AG10803 (cell line): ENCODE data around the gene EPHB1.
"Not testable (repeated sequence)": the region's sequence is repeated elsewhere in the genome, so short reads cannot be mapped to it uniquely, and the experiment has no call there.

Experiments
- DNase-seq: peaks from one replicate; pipeline ENCODE4 v3.0.0; 2010; ENCODE audit warnings: low read depth
- H3K4me3 ChIP-seq: 2 replicates; pipeline ENCODE4 v1.5.1; 2011; ENCODE audit warnings: mild to moderate bottlenecking, low read length, control low read depth
- TF ChIP-seq, protein P1 (sequence below): conservative IDR thresholded peaks from 2 replicates; pipeline ENCODE4 v1.5.1; 2011; ENCODE audit warnings: mild to moderate bottlenecking, low read length, control low read depth, inconsistent platforms

The EPHB1 gene

DNA sequence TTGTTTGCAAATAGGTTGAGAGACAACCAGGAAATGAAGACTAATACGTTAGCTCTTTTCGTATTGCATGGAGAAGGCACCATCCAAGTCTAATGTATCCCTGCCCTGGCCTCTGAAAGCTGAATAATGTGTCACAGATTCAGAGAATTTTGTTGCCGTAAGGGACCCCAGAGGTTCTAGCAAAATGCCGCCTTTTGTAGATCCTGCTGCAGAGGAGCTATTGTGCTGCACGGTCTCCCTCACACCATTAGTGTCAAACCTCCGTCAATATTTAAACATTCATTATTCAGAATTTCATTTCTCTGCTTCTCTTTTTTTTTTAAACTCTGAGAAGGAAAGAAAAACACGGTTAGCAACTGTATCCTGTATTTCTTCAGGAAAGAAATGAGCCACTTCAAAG lies 238.7 kb downstream of the EPHB1 start:
- DNase-seq: no peak
- TF ChIP-seq, protein P1, sequence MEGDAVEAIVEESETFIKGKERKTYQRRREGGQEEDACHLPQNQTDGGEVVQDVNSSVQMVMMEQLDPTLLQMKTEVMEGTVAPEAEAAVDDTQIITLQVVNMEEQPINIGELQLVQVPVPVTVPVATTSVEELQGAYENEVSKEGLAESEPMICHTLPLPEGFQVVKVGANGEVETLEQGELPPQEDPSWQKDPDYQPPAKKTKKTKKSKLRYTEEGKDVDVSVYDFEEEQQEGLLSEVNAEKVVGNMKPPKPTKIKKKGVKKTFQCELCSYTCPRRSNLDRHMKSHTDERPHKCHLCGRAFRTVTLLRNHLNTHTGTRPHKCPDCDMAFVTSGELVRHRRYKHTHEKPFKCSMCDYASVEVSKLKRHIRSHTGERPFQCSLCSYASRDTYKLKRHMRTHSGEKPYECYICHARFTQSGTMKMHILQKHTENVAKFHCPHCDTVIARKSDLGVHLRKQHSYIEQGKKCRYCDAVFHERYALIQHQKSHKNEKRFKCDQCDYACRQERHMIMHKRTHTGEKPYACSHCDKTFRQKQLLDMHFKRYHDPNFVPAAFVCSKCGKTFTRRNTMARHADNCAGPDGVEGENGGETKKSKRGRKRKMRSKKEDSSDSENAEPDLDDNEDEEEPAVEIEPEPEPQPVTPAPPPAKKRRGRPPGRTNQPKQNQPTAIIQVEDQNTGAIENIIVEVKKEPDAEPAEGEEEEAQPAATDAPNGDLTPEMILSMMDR: no peak
- H3K4me3 ChIP-seq: no peak overlapping the region

DNA sequence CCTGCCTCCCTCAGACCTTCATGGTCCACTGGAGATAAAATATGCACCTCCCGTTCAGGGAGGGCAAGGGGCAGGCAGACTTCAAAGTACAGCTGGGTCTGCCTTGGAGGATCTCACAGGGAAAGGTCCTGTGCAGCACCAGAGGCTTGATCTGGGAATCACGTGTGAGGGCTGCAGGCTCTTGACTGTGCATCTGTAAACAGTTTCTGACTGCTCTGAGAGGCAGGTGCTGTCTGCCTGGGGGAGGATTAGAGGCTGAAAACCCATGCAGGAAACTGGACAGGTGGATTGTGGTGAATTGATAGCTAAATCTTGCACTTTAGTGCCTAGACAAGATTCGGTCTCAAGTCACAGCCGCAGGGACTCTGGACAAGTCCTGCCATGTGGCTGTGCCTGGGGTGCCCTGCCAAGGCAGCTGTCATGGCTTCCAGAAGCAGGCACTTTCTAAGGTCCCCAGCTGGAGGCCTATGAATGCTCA lies 239.3 kb downstream of the EPHB1 start:
- no peak overlapping the region for H3K4me3 ChIP-seq
- DNase-seq: no peak
- TF ChIP-seq, protein P1: no peak

DNA sequence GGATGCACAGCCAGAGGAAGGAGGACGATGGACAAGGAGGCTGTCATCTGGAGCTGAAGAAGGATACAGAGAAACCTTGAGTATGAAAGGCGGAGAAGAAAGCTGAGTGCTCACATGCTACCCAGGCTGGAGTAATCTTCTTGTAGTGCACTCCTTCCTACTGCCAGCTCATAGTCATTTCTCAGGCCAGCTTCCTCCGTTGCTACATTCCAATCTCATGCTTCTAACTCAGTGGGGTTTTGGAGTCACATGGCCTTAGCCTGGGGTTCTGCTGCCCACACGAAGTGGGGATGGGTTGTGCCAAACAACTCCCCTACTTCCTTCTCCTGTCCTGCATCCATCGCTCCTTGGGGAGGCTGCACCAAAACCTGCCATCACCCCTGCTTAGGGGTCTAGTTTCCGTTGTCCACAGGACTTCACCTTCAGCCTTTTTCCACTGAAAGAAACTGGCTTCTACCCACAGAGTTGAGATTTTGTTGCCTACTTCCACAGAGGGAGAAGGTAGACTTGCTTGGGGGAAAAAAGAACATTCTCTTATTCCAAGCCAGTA lies 239.9 kb downstream of the EPHB1 start:
- TF ChIP-seq, protein P1: no peak
- no peak overlapping the region for H3K4me3 ChIP-seq
- DNase-seq: peak; percentile 42

DNA sequence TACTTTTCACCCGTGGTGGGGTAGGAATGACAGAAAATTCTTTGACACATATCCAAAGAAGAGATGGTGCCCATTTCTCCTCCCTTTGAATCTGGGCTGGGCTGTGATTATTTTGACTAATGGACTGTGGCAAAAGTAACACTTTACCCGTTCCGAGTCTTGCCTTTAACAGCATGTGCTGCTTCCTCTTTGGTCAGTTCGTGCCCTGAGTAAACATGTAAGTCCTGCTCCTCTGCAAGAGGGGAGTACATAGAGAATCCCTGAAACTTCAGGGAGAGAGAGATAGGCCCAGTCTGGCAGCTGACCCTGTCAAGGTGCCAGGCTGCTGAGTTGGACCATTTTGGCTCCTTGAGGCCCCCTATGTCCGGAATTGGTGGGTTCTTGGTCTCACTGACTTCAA lies 243.1 kb downstream of the EPHB1 start:
- H3K4me3 ChIP-seq: no peak overlapping the region
- no peak for DNase-seq
- TF ChIP-seq, protein P1: no peak

DNA sequence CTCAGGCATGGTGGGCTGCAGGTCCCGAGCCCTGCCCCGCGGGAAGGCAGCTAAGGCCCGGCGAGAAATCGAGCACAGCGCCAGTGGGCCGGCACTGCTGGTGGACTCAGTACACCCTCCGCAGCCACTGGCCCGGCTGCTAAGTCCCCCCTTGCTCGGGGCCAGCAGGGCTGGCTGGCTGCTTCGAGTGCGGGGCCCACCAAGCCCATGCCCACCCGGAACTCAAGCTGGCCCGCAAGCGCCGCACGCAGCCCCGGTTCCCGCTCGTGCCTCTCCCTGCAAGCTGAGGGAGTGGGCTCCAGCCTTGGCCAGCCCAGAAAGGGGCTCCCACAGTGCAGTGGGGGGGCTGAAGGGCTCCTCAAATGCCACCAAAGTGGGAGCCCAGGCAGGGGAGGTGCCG lies 244.5 kb downstream of the EPHB1 start:
- not testable (repeated sequence) for H3K4me3 ChIP-seq

DNA sequence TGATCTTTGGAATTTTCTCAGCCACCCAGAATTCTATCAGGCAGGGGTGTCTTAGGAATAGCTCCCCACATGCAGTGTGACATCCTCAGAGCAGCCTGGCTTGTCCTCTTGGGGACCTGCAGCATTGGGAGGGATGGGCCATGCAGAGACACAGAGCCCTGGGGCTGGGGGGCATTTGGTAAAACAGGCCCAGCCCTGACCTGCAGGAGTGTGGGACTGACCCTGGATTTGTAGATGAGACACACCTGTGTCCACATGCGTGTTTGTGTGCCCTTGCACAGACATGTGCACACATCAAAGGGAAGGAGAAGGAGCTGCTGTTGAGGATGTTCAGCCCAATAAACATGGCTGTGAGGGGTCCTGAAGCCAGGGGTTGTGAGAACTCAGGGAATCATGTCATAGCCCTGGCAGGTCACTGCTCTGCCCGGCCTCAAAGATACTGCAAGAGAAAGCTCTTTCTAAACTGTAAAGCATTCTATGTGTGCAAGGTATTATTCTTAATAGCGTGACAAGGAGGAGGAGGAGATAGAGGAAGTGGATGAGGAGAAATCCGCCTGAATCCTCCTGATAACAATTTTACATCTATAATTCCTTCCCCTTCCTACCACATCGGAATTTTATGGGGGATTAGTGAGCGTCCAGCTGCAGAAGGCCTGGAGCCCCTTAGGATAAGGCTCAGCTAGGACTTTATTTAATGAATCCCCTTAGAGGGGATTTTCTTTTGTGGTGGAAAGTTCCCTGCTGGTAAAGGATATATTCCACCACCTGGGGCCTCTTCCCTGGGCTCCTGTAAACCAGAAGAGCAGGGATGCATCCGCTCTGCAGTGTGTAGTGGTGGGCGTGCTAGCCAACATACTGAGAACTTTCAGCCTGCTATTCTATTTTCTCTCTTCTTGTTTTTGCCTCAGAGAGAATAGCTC lies 245.5 kb downstream of the EPHB1 start:
- H3K4me3 ChIP-seq: no peak overlapping the region
- no peak for DNase-seq
- TF ChIP-seq, protein P1: no peak

More for the DNA sequence above, 244.5 kb downstream of the EPHB1 start:
- DNase-seq: not testable (repeated sequence)

DNA sequence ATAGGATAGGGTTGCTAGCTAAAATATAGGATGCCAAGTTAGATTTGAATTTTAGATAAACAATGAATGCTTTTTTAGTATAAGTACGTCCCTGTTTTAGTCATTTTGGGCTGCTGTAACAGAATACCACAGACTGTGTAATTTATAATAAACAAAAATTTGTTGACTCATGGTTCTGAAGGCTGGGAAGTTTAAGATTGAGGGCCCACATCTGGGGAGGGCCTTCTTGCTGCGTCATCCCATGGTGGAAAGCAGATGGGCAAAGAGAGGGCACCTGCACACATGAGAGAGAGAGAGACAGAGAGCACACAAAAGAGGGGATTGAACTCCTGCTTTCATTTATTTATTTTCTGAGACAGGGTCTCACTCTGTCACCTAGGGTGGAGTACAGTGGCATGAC lies 246.5 kb downstream of the EPHB1 start:
- TF ChIP-seq, protein P1: no peak
- peak; percentile 24 for DNase-seq
- no peak overlapping the region for H3K4me3 ChIP-seq
